ENCODE measurements around the gene MRPL28.
"Not testable (repeated sequence)": the region's sequence is repeated elsewhere in the genome, so short reads cannot be mapped to it uniquely, and the experiment has no call there.

MRPL28 gene

GRCh38 chr16:333406-334094, 36.8 kb downstream of the MRPL28 start:
- H3K4me3 ChIP-seq (ENCODE audit: low read depth, low read length): no peak overlapping the region
- no peak for DNase-seq (ENCODE audit: low read depth)
- TF ChIP-seq CTCF (IDR thresholded peaks at IDR 0.05; ENCODE audit: low read depth, low read length, missing control alignments): no peak

GRCh38 chr16:331181-331814, 39.0 kb downstream of the MRPL28 start:
- H3K4me3 ChIP-seq (ENCODE audit: low read depth, low read length); DNase-seq (ENCODE audit: low read depth): not testable (repeated sequence)

- no peak overlapping the region for H3K4me3 ChIP-seq (ENCODE audit: low read depth, low read length)
- TF ChIP-seq CTCF (IDR thresholded peaks at IDR 0.05; ENCODE audit: low read depth, low read length, missing control alignments): no peak
- no peak for DNase-seq (ENCODE audit: low read depth)
These were observed 39.6 kb downstream of the MRPL28 start for GRCh38 chr16:330741-331140.

GRCh38 chr16:325375-326145, 44.8 kb downstream of the MRPL28 start:
- peak overlapping the region; percentile 39 for H3K4me3 ChIP-seq (ENCODE audit: low read depth, low read length)
- TF ChIP-seq CTCF (IDR thresholded peaks at IDR 0.05; ENCODE audit: low read depth, low read length, missing control alignments): no peak
- no peak for DNase-seq (ENCODE audit: low read depth)

GRCh38 chr16:324451-325334, 45.6 kb downstream of the MRPL28 start:
- peak overlapping the region; percentile 39 for H3K4me3 ChIP-seq (ENCODE audit: low read depth, low read length)
- TF ChIP-seq CTCF (IDR thresholded peaks at IDR 0.05; ENCODE audit: low read depth, low read length, missing control alignments): no peak
- DNase-seq (ENCODE audit: low read depth): no peak

- no peak for DNase-seq (ENCODE audit: low read depth)
- H3K4me3 ChIP-seq (ENCODE audit: low read depth, low read length): no peak overlapping the region
- no peak for TF ChIP-seq CTCF (IDR thresholded peaks at IDR 0.05; ENCODE audit: low read depth, low read length, missing control alignments)
These were observed 46.2 kb downstream of the MRPL28 start for GRCh38 chr16:324201-324450.

Measured in GM12864 (cell line).